Subcutaneous preadipocyte (primary cell): Measurements from ENCODE around the gene NUP88. TPM values are rescaled to one million over a fixed set of nuclear protein-coding genes. Genes with fewer than 3 reads are reported as not detected.

Source experiments
- total RNA-seq: library from RNA; depleted of rRNA; stranded (reverse); fragments of >200 nt; gene quantifications from 2 replicates; pipeline ENCODE4 v1.2.3, GENCODE V29; 2012

The NUP88 gene
- 65.0 and 112 TPM in 2 replicates for total RNA-seq

DNA sequence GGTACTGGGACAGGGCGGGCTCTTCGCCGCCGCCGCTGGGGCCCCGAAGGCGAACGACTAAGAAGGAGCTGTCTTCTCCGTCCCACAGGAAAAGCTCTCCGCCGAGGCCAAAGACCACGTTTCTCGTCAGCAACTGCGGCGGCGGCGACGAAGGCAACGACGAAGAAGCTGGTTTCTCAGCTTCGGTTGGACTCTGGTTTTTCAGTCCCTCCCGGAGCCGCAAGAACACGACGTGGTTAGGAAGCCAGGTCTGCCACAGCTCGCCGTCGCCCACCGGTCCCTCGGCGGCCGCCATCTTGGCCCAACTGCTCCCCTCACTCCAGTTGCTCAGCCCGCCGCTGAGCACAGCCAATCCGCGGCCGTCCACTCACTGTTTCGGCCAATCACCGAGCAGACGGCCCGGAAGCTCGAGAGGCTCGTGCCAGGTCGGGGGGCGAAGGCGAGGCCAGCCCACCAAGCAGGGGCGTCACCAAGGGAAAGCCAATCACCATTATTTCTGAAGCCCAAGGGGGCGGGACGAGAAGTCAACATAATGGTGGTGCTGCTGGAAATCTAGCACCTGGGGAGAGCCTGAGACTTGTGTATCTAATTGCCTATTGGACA is at the start of gene NUP88:
Gene NUP88 (minus strand): TSS at position 307 of the 603 bp plus-strand sequence. CDS start 12 bp downstream, at position 295.

DNA sequence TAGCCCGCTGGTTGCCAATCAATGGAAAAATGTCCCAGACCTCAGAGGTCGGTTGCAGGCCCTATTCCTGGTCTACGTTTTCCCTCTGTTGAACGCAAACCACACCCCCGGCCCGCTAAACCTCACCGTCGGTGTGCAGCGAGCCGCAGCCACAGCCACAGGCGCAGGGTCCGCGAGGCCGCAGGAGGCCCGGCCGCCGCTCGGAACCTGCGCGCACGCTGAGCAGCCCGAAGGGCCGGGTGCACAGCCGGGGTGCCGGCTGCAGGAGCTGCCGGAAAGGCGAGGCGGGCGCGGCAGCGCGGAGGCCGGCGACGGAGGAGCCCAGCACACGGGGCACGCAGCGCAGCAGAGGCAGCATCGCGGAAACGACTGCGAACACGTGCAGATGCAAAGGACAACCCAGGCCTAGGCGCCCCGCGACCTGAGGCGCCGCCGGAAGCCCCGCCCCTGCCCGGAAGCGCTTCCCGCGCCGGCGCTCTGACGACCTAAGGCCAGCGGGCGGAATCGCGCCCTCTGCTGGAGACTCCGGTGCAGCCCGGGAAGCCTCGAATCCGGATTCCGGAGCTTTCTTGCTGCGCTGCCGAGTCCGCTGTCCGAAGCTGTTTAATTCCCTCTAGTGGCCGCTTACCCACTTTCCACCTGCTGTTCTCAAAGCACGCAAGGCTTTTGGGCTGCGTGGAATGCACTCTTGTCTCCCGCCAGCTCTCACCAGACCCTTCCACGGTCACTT is 19.4 kb upstream of the NUP88 start, which contains the start of gene C1QBP:
Gene C1QBP (minus strand): TSS at position 440 of the 730 bp plus-strand sequence. CDS start 82 bp downstream, at position 358.

DNA sequence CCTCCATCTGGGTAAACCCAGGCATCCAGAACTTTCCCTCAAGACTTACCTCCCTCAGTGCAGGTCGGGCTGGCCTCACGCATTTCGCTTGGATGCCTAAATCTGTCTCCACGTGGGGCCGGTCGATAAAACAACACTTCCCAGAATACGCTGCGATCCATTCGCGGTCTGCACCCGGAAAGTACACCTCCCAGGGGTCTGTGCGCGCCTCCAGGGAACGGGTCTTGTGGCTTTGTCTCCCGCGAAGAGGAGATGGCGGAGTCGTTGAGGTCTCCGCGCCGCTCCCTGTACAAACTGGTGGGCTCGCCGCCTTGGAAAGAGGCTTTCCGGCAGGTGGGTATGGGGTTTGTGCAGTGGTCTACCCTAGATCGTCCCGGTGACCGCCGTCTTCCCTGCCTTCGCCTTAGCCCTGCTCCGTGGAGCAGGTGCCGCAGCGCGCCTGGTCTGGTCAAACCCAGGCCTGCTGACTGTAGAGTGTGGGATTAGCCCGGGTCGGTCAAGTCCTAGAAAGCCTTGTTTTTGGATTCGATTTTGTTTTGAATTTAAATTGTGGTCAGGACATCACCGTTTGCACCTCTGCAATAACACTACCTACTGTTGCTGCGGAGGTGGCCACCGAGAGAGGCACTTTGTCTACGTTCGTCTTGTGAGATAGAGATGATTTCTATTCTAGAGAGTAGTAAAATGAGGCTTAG is 644 bp upstream of the NUP88 start, which contains the start of gene RPAIN:
Gene RPAIN (plus strand): TSS at position 224 of the 695 bp plus-strand sequence. CDS start 29 bp downstream, at position 253.

Other genes with a start within 250 kb of the NUP88 start
- 5.1 and 6.6 TPM in 2 replicates for gene ZNF594, start 227.8 kb downstream of the NUP88 start, total RNA-seq
- gene SCIMP, start 184.8 kb downstream of the NUP88 start, total RNA-seq = not detected in 2 replicates
- 34.2 and 45.7 TPM in 2 replicates for gene RABEP1, start 137.4 kb downstream of the NUP88 start, total RNA-seq
- gene RPAIN, start 520 bp upstream of the NUP88 start, total RNA-seq = 17.3 and 25.8 TPM in 2 replicates
- 291 and 302 TPM in 2 replicates for gene C1QBP, start 19.5 kb upstream of the NUP88 start, total RNA-seq
- 15.8 and 23.5 TPM in 2 replicates for gene DHX33, start 49.3 kb upstream of the NUP88 start, total RNA-seq
- gene DERL2, start 66.5 kb upstream of the NUP88 start, total RNA-seq = 21.7 and 23.5 TPM in 2 replicates
- 6.2 and 10.6 TPM in 2 replicates for gene MIS12, start 66.9 kb upstream of the NUP88 start, total RNA-seq
- gene NLRP1, start 164.8 kb upstream of the NUP88 start, total RNA-seq = 11.4 and 17.6 TPM in 2 replicates